Muscle of arm (tissue), 12 donors: Measurements from ENCODE around the gene KCP. TPM values are rescaled to one million over a fixed set of nuclear protein-coding genes. Genes with fewer than 3 reads are reported as not detected.
A peak's percentile ranks its signal among the peaks of the same experiment; 100 is the strongest.

Experiments used
- DNase-seq: peaks from one replicate; pipeline ENCODE4 v3.0.0-alpha.2; 2013
- polyA plus RNA-seq, 12 donors: library from polyadenylated mRNA; unstranded; fragments of 120-200 nt; gene quantifications; one replicate each; pipeline ENCODE4 v1.2.1, GENCODE V29; 2013; ENCODE audit not compliant: insufficient read length in 12 of 12

The KCP gene
- polyA plus RNA-seq, 12 donors, result 0.49 to 7.4 (median 1.4) TPM; not detected in 1

GRCh38 chr7:128888039-128888755, 22.3 kb downstream of the KCP start:
- no peak for DNase-seq

- no peak for DNase-seq
Measured at GRCh38 chr7:128887169-128888038, 23.1 kb downstream of the KCP start.

- no peak for DNase-seq
Measured at GRCh38 chr7:128886391-128887168, 23.9 kb downstream of the KCP start.

- no peak for DNase-seq
Measured at GRCh38 chr7:128885370-128886187, 24.9 kb downstream of the KCP start.

- DNase-seq, result no peak
Measured at GRCh38 chr7:128884561-128885369, 25.7 kb downstream of the KCP start.

GRCh38 chr7:128883622-128884448, 26.7 kb downstream of the KCP start:
- DNase-seq, result peak; percentile 79

GRCh38 chr7:128882134-128882533, 28.4 kb downstream of the KCP start:
- no peak for DNase-seq

GRCh38 chr7:128881458-128882125, 28.9 kb downstream of the KCP start:
- no peak for DNase-seq

GRCh38 chr7:128880791-128881457, 29.6 kb downstream of the KCP start:
- DNase-seq, result no peak

- peak; percentile 65 for DNase-seq
Measured at GRCh38 chr7:128879939-128880746, 30.4 kb downstream of the KCP start.

- no peak for DNase-seq
Measured at GRCh38 chr7:128879461-128879938, 31.0 kb downstream of the KCP start.

GRCh38 chr7:128878226-128879105, 32.0 kb downstream of the KCP start:
- no peak for DNase-seq

GRCh38 chr7:128877756-128878120, 32.8 kb downstream of the KCP start:
- no peak for DNase-seq

GRCh38 chr7:128876978-128877755, 33.3 kb downstream of the KCP start:
- DNase-seq, result no peak

- DNase-seq, result no peak
Measured at GRCh38 chr7:128876586-128876977, 33.9 kb downstream of the KCP start.

- no peak for DNase-seq
Measured at GRCh38 chr7:128876127-128876526, 34.4 kb downstream of the KCP start.
